KOPT-K1 (cell line): Measurements from ENCODE around the gene P2RY2.

Experiments used
- H3K27ac ChIP-seq: fragments of 200-600 bp; sonication (generic); 2 replicates; pipeline ENCODE4 v1.5.1; 2016; ENCODE audit warnings: antibody characterized with exemption, mild to moderate bottlenecking, low read depth, low read length; ENCODE audit not compliant: poor library complexity, severe bottlenecking
- H3K36me3 ChIP-seq: fragments of 200-600 bp; sonication (generic); 2 replicates; pipeline ENCODE4 v1.5.1; 2017; ENCODE audit warnings: antibody characterized with exemption, mild to moderate bottlenecking, low read length, moderate library complexity; ENCODE audit not compliant: insufficient read depth
- H3K9me3 ChIP-seq: fragments of 200-600 bp; sonication (generic); 2 replicates; pipeline ENCODE4 v1.5.1; 2017; ENCODE audit warnings: antibody characterized with exemption, low read length, mild to moderate bottlenecking; ENCODE audit not compliant: insufficient read depth, poor library complexity, severe bottlenecking

Gene P2RY2

DNA sequence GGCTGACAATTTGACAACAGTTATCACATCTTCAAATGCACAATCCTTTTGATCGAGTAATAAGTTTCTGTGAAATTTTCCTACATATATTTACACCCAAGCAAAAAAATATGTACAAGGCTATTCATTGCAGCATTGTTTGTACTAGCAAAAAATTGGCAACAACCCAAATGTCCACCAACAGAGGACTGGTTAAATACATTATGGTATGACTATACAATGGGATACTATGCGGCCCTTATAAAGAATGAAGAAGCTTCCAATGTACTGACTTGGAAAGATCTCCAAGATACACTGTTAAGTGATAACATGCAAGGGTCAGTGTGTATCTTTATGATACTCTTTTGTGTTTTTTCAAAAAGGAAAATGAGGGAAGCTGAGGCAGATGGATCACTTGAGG, 8.2 kb upstream of the P2RY2 start:
- Histone ChIP-seq H3K9me3 (no peaks in the 10 kb centered on the region), H3K36me3 (no peaks in the 10 kb centered on the region), H3K27ac (no peak overlapping the region)

DNA sequence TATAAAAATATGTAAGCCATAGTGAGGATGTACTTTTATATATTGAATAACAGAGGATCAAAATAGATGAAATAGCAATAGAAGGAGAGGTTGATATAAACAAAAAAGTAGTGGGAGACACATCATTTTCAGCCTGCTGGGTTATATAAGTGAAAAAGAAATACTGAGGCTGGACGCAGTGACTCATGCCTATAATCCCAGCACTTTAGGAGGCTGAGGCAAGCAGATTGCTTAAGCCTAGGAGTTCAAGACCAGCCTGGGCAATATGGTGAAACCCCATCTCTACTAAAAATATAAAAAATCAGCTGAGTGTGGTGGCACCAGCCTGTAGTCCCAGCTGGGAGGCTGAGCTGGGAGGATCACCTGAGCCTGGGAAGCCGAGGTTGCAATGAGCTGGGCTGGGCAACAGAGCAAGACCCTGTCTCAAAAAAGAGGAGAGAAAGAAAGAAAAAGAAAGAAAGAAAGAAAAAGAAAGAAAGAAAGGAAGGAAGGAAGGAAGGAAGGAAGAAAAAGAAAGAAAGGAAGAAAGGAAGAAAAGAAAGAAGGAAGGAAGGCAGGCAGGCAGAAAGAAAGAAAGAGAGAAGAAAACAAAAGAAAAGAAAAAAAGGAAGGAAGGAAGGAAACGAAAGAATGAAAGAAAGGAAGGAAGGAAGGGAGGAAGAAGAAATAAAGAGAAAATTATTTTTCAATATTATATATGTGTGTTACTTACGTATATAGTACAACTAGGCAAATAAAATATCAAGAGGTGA, 7.0 kb upstream of the P2RY2 start:
- H3K27ac ChIP-seq = no peak overlapping the region

DNA sequence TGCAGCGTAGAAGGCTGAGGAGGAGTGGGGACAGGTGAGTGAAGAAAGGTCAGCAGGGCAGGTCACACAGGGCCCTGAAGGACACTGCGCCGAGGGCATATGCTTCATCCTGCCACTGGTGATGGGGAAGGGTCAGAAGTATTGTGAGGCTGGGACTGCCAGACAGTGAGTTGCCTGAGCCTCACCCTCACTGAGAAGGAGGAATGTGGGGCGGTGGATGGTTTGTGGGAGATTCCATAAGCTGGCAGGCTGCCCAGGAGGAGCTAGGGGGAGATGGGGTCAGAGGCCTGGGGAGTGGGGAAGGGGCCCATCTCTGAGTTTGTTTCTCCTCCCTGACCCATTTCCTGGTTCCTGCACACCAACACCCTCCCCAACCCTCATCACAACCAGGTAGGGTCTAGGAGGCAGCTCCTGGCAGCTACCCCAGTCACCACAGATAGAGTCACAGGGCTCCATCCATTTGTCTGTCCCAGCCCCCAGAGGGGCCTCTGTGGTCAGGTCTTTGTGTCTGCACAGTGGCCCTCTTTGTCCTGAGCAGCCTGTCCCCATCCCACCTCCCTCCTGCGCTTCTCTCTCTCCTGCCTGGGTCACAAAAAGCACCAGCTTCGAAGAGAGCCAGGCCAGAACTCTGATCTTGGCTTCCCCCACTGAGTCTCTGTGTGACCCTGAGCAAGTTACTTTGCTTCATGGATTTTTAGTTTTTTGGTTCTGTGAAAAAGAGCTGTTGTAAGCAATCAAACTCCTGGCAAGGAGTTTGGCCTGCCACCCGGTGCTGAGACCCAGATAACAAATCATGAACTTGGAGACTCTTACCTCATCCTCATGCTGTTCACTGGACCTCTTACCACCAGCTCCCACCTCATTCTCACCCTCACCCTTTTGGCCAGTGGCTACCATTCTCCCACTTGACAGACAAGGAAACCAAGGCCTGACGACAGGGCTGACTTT, 4.6 kb upstream of the P2RY2 start:
- Histone ChIP-seq H3K9me3 (no peaks in the 10 kb centered on the region), H3K27ac (no peak overlapping the region), H3K36me3 (no peaks in the 10 kb centered on the region)

More for the DNA sequence above, 7.0 kb upstream of the P2RY2 start:
- H3K9me3 ChIP-seq = no peaks in the 10 kb centered on the region
- H3K36me3 ChIP-seq = no peaks in the 10 kb centered on the region

DNA sequence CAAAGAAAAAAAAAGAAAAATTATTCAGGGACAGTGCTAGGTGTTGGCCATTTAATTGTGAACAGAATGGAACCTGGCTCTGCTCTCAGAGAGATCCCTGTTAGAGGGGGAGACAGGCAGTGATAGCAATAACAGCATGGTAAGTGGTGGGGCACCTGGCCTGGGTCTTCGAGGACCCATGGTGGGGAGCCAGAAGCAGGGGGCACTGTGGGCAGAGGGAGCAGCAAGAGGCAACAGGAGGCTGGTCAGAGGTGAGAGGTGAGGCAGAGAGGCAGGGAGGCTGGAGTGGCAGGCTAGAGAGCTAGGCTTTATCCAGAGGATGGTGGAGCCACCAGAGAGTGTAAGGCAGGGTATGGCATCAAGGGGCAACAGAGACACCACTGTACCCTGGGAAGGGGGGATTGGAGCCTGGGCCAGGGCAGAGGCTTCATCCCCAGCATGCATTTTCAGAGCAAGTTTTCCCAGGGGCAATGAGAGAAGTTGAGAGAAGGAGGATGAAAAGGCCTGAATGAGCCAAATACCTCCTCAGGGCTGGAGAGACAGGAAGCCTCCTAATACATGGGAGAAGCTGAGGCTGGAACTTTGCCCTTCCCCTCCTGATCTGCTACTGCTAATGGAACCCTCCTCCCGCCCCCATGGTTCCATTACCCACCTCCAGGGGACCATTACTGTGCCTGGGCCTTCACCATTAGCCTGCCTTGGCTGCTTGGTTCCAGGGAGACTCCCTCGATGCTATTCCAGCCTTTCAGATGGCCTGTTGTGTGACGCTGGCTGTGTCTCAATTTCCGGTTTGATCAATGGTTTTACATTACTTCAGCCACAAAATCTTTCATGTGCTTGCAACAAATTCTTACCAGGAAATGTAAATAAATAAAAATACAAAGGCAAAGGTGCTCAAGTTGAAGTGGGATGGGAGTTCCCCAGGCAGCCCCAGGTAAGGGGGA, 2.6 kb upstream of the P2RY2 start:
- no peak overlapping the region for H3K27ac ChIP-seq
- no peaks in the 10 kb centered on the region for H3K9me3 ChIP-seq
- no peaks in the 10 kb centered on the region for H3K36me3 ChIP-seq

DNA sequence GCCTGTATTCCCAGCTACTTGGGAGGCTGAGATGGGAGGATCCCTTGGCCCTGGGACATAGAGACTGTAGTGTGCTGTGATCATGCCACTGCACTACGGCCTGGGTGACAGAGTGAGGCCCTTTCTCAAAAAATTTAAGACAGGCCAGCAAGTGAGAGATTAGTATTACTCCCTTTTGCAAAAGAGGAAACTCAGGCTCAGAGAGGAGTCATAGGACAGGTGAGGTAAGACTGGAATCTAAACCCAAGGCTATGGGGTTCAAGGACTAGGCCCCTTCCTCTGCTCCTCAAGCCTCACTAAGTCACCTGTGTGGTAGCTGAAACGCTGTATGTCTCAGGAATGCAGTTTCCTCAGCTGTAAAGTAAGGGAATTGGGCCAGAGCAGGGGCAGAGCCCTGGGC, 1.6 kb upstream of the P2RY2 start:
- Histone ChIP-seq H3K36me3 (no peaks in the 10 kb centered on the region), H3K9me3 (no peaks in the 10 kb centered on the region), H3K27ac (no peak overlapping the region)

DNA sequence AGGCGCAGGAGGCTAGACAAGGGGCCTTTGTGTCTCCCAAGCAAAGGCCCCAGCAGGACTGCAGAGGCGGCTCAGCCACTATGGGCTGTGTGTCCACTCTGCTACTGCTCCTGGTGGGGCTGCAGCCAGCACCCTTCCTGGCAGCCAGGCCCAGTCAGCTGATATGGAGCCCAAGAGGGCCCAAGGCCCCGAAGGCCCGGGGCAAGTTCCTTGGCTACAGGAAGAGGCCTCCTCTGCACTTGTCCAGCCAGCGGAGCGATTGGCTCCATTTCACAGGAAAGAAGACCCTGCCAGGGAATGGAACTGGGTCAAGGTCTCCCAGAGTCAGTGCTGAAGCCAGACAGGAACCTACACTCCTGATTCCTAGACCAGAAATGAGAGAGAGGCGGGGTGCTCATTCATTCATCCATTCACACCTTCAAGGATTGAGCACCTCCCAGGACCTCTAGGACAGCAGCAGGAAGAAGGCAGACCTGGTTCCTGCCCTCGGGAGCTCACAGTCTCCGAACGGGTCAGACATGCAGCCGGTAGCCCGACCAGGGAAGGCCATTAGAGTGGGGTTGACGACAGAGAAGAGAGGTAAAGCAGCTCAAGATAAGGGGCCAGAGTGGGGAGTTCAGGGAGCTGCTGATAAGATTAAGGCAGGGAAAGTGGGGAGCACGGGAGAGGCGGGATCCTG, 811 bp upstream of the P2RY2 start:
- H3K36me3 ChIP-seq = no peaks in the 10 kb centered on the region
- no peaks in the 10 kb centered on the region for H3K9me3 ChIP-seq
- no peak overlapping the region for H3K27ac ChIP-seq

DNA sequence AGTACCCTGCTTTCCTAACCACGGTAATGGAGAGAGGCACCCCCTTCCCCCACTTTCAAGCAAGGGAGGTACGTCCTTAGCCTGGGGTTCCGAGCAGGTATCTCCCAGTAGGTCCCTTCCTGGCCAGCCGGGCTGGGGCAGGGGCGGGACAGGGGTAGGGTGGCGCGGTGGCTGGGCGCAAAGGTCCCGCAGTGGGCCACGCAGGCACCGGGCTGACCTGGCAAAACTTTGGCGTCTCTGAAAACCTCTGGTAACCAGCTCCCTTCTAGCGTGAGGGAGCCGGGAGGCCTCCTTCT, 323 bp upstream of the P2RY2 start:
- H3K36me3 ChIP-seq = no peaks in the 10 kb centered on the region
- no peaks in the 10 kb centered on the region for H3K9me3 ChIP-seq
- no peak overlapping the region for H3K27ac ChIP-seq

DNA sequence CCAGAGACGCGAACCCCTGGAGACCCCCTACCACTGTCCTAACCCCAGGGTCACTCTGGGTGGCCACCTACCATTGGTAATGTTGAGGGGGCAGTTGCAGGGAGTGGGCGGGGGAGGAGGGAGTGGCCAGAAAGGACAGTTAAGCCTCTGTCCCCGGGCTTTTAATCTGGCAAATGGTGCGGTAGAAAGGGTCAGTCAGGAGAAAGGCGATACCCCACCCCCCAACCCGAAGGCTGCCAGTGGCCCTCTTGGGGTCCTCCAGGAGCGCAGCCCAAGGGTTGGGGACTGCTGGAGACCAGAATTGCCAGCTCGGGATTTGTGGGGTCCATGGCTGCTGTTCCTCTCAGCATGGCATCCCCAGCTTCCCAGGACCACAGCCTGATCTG, 742 bp downstream of the P2RY2 start:
- Histone ChIP-seq H3K9me3 (no peaks in the 10 kb centered on the region), H3K27ac (no peak overlapping the region), H3K36me3 (no peaks in the 10 kb centered on the region)

DNA sequence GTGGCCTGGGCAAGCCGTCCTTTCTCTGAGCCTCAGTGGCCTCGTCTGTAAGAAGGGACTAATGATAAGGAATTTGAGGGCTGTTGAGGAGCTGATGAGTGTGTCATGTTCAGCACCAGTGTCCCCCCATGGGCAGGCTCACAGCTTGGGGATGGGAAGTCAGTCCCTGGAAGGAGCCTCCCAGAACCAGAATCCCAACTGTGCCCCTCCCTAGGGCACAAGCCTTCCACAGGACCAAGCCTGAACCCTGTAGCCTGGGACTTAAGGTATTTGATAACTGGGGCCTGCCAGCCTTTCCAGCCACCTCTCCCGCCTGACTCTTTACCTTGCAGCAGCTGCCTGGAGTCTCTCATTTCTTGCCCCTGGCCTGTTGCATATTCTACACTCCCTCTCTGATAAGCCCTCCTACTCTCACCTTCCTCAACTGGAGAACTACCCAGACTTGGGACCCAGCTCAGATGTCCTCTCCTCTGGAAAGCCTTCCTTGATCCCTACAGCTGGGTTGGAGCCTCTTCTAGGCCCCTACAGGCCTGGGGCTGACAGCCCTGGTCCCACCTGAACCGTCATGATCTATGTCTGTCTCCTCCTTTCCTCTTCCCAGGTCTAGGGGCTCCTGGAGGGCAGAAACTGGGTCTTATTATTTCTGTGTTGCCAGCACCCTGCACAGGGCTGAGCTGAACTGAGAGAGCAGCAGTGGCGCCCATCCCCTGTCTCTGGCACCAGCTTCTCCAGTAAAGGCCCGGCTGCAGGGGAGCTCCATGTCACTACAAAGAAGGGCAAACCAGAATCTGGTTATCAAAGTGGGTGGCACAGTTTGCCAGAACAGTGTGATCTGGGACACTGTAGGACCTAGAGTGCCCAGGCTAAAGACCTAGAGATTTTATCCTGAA, 1.6 kb downstream of the P2RY2 start:
- Histone ChIP-seq H3K27ac (no peak overlapping the region), H3K9me3 (no peaks in the 10 kb centered on the region), H3K36me3 (no peaks in the 10 kb centered on the region)

DNA sequence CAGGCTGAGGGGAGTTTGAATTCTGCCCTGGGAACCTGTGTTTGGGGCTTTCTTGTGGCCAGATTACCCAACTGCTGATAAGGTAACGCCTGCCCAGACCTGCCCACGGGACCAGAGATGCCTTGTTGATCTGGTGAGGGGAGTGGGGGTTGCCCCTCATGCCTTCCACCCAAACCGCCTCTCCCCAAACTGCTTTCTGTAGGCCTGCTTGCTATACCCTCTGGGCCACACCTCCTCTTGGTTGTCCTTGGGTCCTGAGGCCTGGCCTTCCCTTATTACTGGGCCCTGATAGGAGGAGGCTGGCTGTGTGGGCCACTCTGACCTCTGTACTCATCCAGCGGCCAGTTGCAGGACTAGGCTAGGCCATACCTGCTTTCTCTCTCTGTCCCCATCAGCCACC, 3.4 kb downstream of the P2RY2 start:
- Histone ChIP-seq H3K36me3 (no peaks in the 10 kb centered on the region), H3K9me3 (no peaks in the 10 kb centered on the region), H3K27ac (no peak overlapping the region)

DNA sequence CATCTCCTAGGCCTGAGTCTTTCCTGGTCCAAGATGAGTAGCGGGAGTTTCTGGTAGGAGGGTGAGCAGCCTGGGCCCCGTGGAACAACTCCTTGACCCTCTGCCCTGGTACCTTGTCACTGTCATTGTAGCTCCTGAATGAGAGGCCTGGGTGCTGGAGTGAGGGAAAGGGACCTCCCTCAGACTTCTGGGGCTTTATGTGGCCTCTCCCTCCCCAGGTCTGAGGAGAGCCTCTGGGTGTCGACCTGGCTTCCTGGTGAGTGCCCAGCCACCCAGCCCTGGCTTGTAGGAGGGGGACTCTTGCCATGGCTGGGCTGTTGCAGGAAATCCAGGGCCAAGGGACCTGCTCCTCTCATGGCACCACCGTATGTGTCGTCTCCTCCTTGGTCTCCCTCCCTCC, 3.9 kb downstream of the P2RY2 start:
- Histone ChIP-seq H3K27ac (no peak overlapping the region), H3K36me3 (no peaks in the 10 kb centered on the region), H3K9me3 (no peaks in the 10 kb centered on the region)

DNA sequence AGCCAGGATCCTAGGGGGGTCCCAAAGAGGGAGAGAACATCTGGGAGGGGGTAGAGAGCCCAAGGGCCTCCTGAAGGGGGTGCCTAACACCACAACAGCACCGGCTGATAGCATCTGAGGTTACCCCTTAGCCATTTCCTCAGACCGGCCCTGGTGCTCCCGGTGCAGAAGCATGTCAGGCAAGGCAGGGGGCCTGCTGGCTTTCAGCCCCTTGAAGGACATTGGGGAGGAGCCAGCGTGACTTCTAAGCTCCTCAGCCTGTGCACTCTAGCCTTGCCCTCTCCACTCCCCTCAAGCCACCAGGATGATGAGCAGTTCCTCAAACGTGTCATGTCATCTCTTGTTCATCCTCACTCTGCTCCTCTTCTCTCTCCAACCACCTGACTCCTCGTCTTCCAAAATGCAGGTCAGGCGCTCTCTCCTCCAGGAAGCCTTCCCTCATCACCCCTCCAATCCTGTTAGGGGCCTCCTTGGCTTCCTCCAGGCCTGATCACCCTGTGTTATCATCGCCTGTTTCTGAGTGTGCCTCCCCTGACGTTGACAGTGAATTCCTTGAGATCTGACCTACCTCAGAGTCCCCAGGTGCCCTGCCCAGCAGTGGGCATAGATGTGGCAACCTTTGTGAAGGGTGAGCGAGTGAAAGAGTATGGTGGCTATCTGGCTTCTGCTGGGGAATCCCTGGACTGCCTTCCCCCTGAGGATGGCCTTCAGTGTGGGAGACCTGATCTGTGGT, 6.1 kb downstream of the P2RY2 start:
- no peaks in the 10 kb centered on the region for H3K9me3 ChIP-seq
- no peak overlapping the region for H3K27ac ChIP-seq
- no peaks in the 10 kb centered on the region for H3K36me3 ChIP-seq

DNA sequence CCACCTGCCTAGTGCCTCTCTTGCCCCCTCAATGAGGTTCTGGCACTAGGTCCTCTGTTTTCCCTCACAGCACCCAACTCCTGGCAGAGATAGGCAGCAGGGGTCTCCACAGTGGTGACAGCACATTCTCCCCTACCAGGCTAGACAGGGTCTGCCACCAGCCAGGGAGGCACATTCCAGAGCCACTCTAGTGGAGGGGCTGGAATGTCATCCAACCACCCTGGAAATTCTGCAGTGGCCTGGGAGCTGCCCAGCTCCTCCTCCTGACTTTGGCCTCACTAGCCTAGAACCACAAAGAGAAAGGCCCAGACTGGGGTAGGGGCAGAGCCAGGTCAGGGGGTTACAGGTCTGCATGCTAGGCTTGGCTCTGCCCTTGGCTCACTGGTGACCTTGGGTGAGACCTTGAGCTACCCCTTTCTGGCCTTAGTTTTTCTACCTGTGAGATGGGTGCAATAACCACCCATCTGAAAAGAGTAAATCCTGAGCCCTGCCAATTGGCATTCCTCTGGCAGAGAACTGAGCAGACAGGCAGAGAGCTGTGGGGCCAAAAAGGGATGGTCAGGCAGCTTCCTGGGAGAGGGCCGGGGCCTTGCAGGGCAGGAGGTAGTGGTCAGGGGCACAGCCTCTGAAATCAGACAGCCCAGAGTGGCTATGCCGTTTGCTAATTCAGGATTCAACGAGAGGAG, 7.1 kb downstream of the P2RY2 start:
- Histone ChIP-seq H3K27ac (no peak overlapping the region), H3K36me3 (no peaks in the 10 kb centered on the region), H3K9me3 (no peaks in the 10 kb centered on the region)
